Activated effector memory CD4-positive, alpha-beta T cell treated with Interleukin-2 at 50 U/mL for 16 hours (primary cell): ENCODE data around the gene ACOT8.
"Not testable (repeated sequence)": the region's sequence is repeated elsewhere in the genome, so short reads cannot be mapped to it uniquely, and the experiment has no call there.

ENCODE experiments used
- DNase-seq: peaks from one replicate; pipeline ENCODE4 v3.0.0-alpha.2; 2020

ACOT8 gene

GRCh38 chr20:45851501-45851900 lies 5.7 kb downstream of the ACOT8 start:
- no peak for DNase-seq

GRCh38 chr20:45850926-45851325 lies 6.3 kb downstream of the ACOT8 start:
- DNase-seq, result no peak

- DNase-seq, result no peak
These were observed 7.0 kb downstream of the ACOT8 start for GRCh38 chr20:45850238-45850637.

GRCh38 chr20:45848969-45849582 lies 8.1 kb downstream of the ACOT8 start:
- no peak for DNase-seq

GRCh38 chr20:45848421-45848820 lies 8.8 kb downstream of the ACOT8 start:
- DNase-seq, result no peak

- DNase-seq, result no peak
These were observed 11.7 kb downstream of the ACOT8 start for GRCh38 chr20:45845452-45845851.

GRCh38 chr20:45843506-45843905 lies 13.7 kb downstream of the ACOT8 start:
- no peak for DNase-seq

GRCh38 chr20:45842169-45842812 lies 14.9 kb downstream of the ACOT8 start:
- DNase-seq, result no peak

- DNase-seq, result no peak
These were observed 15.6 kb downstream of the ACOT8 start for GRCh38 chr20:45841407-45842129.

- no peak for DNase-seq
These were observed 16.4 kb downstream of the ACOT8 start for GRCh38 chr20:45840700-45841198.

- no peak for DNase-seq
These were observed 20.4 kb downstream of the ACOT8 start for GRCh38 chr20:45836841-45837240.

- DNase-seq, result no peak
These were observed 21.4 kb downstream of the ACOT8 start for GRCh38 chr20:45835825-45836224.

GRCh38 chr20:45835329-45835765 lies 21.8 kb downstream of the ACOT8 start:
- DNase-seq, result no peak

- no peak for DNase-seq
These were observed 22.4 kb downstream of the ACOT8 start for GRCh38 chr20:45834797-45835161.

GRCh38 chr20:45833883-45834796 lies 23.1 kb downstream of the ACOT8 start:
- peak; percentile 30 for DNase-seq

GRCh38 chr20:45833030-45833882 lies 23.9 kb downstream of the ACOT8 start, which contains the start of gene SNX21:
Gene SNX21 (plus strand): TSS chr20:45833799. CDS start chr20:45833920, 121 bp downstream.
- peak; percentile 10 for DNase-seq

GRCh38 chr20:45832619-45833018 lies 24.6 kb downstream of the ACOT8 start:
- DNase-seq, result no peak

GRCh38 chr20:45829673-45830106 lies 27.5 kb downstream of the ACOT8 start:
- not testable (repeated sequence) for DNase-seq

- DNase-seq, result no peak
These were observed 28.6 kb downstream of the ACOT8 start for GRCh38 chr20:45828589-45828988.

- DNase-seq, result no peak
These were observed 29.5 kb downstream of the ACOT8 start for GRCh38 chr20:45827712-45828111.

- DNase-seq, result no peak
These were observed 30.1 kb downstream of the ACOT8 start, which contains the start of gene TNNC2 for GRCh38 chr20:45827030-45827652. Gene TNNC2 (minus strand): TSS chr20:45827312. CDS start chr20:45827248, 64 bp downstream.
